GM10248 (cell line): ENCODE data around the gene GIT2.
"Not testable (repeated sequence)": the region's sequence is repeated elsewhere in the genome, so short reads cannot be mapped to it uniquely, and the experiment has no call there.

ENCODE experiments used
- CTCF ChIA-PET: fragments of 300-600 bp; sonication (Branson Sonifier 250); formaldehyde crosslinking; extraction: SDS; loops from one replicate; lab custom pipeline; 2021; ENCODE audit warnings: antibody characterized with exemption; lab: Yijun Ruan, JAX
- POLR2A ChIA-PET: fragments of 350-650 bp; sonication (Branson Sonifier 250); formaldehyde crosslinking; extraction: SDS; loops from one replicate; lab custom pipeline; 2020; ENCODE audit warnings: antibody characterized with exemption; lab: Yijun Ruan, JAX
- DNase-seq: peaks from one replicate; pipeline ENCODE4 v3.0.0; 2012; ENCODE audit errors: extremely low spot score
- TF ChIP-seq, protein P1 (sequence below): IDR thresholded peaks from 2 replicates; pipeline ENCODE4 v1.5.1; 2012; ENCODE audit warnings: mild to moderate bottlenecking, low read depth; ENCODE audit errors: extremely low read depth, missing control alignments, control extremely low read depth

The GIT2 gene

DNA sequence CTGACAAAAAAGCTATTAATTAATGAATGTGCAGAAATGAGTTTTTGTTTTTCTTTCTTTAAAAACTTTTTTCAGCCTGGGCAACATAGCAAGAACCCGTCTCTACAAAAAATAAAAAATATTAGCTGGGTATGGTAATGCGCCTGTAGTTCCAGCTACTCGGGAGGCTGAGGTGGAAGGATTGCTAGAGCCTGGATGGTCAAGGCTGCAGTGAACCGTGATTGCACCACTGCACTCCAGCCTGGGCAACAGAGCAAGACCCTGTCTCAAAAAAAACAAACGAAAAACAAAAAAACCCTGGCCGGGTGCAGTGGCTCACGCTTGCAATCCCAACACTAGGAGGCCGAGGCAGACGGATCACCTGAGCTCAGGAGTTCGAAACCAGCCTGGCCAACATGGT lies 7.9 kb downstream of the GIT2 start:
- ChIA-PET CTCF (interaction anchor here (1.4 to 2.4 kb wide), 2 partner anchors 15 to 16 kb away, joined by 4 to 6 read pairs; no protein-coding TSS in a partner anchor), POLR2A (no interaction called here)
- TF ChIP-seq, protein P1, sequence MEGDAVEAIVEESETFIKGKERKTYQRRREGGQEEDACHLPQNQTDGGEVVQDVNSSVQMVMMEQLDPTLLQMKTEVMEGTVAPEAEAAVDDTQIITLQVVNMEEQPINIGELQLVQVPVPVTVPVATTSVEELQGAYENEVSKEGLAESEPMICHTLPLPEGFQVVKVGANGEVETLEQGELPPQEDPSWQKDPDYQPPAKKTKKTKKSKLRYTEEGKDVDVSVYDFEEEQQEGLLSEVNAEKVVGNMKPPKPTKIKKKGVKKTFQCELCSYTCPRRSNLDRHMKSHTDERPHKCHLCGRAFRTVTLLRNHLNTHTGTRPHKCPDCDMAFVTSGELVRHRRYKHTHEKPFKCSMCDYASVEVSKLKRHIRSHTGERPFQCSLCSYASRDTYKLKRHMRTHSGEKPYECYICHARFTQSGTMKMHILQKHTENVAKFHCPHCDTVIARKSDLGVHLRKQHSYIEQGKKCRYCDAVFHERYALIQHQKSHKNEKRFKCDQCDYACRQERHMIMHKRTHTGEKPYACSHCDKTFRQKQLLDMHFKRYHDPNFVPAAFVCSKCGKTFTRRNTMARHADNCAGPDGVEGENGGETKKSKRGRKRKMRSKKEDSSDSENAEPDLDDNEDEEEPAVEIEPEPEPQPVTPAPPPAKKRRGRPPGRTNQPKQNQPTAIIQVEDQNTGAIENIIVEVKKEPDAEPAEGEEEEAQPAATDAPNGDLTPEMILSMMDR = no peak
- no peak for DNase-seq

DNA sequence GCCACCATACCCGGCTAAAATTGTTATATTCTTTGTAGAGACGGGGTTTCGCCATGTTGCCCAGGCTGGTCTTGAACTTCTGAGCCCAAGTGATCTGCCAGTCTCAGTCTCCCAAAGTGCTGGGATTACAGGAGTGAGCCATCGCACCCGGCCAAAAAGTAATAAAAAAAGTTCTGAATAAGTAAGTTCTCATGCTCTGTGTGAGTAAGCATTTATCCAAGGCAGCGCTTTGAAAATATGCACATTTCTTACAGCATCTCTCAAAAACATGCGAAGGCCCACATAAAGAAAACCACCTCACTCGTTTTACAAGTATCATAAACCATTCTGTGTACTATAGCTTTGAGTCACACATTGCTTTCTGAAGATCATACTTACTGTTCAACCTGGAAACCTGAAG lies 8.6 kb downstream of the GIT2 start:
- POLR2A ChIA-PET = no interaction called here
- TF ChIP-seq, protein P1 = no peak
- no peak for DNase-seq
- CTCF ChIA-PET = interaction anchor here (1.4 to 2.4 kb wide), 2 partner anchors 14 to 17 kb away, joined by 4 to 6 read pairs; no protein-coding TSS in a partner anchor

DNA sequence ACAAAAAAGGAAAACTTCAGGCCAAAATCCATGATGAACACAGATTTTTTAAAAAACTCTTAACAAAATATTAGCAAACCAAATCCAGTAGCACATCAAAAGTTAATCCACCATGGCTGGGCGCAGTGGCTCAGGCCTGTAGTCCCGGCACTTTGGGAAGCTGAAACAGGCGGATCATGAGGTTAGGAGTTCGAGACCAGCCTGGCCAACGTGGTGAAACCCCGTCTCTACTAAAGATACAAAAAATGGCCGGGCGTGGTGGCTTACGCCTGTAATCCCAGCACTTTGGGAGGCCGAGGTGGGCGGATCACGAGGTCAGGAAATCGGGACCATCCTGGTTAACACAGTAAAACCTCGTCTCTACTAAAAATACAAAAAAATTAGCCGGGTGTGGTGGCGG lies 9.9 kb downstream of the GIT2 start:
- POLR2A ChIA-PET, CTCF ChIA-PET, DNase-seq: not testable (repeated sequence)

- DNase-seq = no peak
- TF ChIP-seq, protein P1 = no peak
- ChIA-PET POLR2A (no interaction called here), CTCF (interaction anchor here (0.7 kb wide), 1 partner anchor 349 kb away, joined by 3 read pairs; no protein-coding TSS in a partner anchor)
Observed at GRCh38 chr12:109983432-109984142, 12.6 kb downstream of the GIT2 start.

- TF ChIP-seq, protein P1 = no peak
- DNase-seq = no peak
- ChIA-PET POLR2A (no interaction called here), CTCF (no interaction called here)
Observed at GRCh38 chr12:109982210-109982609, 14.0 kb downstream of the GIT2 start.

GRCh38 chr12:109981311-109981710 lies 14.9 kb downstream of the GIT2 start:
- POLR2A ChIA-PET = no interaction called here
- CTCF ChIA-PET = interaction anchor here (1.8 kb wide), 1 partner anchor 12 kb away, joined by 8 read pairs; no protein-coding TSS in a partner anchor
- DNase-seq = no peak
- TF ChIP-seq, protein P1 = no peak

GRCh38 chr12:109972821-109973220 lies 23.3 kb downstream of the GIT2 start:
- ChIA-PET CTCF (interaction anchor here (1.0 kb wide), 1 partner anchor 15 kb away, joined by 4 read pairs; no protein-coding TSS in a partner anchor), POLR2A (no interaction called here)
- TF ChIP-seq, protein P1 = no peak
- no peak for DNase-seq
